Sigmoid colon (tissue), 7 donors: ENCODE measurements around the gene ANXA2. TPM values are rescaled to one million over a fixed set of nuclear protein-coding genes. Genes with fewer than 3 reads are reported as not detected.
A peak's percentile ranks its signal among the peaks of the same experiment; 100 is the strongest.

Source experiments
- DNase-seq: peaks from one replicate; pipeline ENCODE4 v3.0.0-alpha.2; 2019
- H3K27ac ChIP-seq, 4 donors: fragments of 200-600 bp; sonication (generic); one replicate each; pipeline ENCODE4 v1.5.1; 2016 to 2019; ENCODE audit warnings: mild to moderate bottlenecking in 1 of 4
- H3K27me3 ChIP-seq, 3 donors: fragments of 200-600 bp; sonication (generic); one replicate each; pipeline ENCODE4 v1.5.1; 2019; ENCODE audit warnings: mild to moderate bottlenecking in 1 of 3
- H3K36me3 ChIP-seq, 4 donors: fragments of 200-600 bp; sonication (generic); one replicate each; pipeline ENCODE4 v1.5.1; 2016 to 2019
- H3K4me1 ChIP-seq, 4 donors: fragments of 200-600 bp; sonication (generic); one replicate each; pipeline ENCODE4 v1.5.1; 2017 to 2019
- H3K4me3 ChIP-seq, 4 donors: fragments of 200-600 bp; sonication (generic); one replicate each; pipeline ENCODE4 v1.5.1; 2017 to 2019; ENCODE audit warnings: mild to moderate bottlenecking in 2 of 4, moderate library complexity in 1 of 4
- H3K9me3 ChIP-seq, 4 donors: fragments of 200-600 bp in 3 of 4; sonication (generic) in 3 of 4; one replicate each; pipeline versions ENCODE4 v1.5.1 to v1.6.1; 2013 to 2019
- CTCF ChIP-seq, 4 experiments: fragments of 450-650 bp in 3 of 4; fragments of 200-600 bp in 1 of 4; IDR thresholded peaks; one replicate each; pipeline ENCODE4 v1.5.1; 2016 to 2019; ENCODE audit warnings: antibody characterized with exemption in 4 of 4, mild to moderate bottlenecking in 3 of 4, moderate library complexity in 2 of 4
- EP300 ChIP-seq, 4 donors: sonication (generic); formaldehyde crosslinking; IDR thresholded peaks; one replicate each; pipeline ENCODE4 v1.6.1; 2017; ENCODE audit warnings: antibody characterized with exemption in 4 of 4
- POLR2A ChIP-seq, 2 donors: fragments of 450-650 bp; IDR thresholded peaks; one replicate each; pipeline ENCODE4 v1.6.1; 2016; ENCODE audit warnings: antibody characterized with exemption in 2 of 2, mild to moderate bottlenecking in 2 of 2, moderate library complexity in 2 of 2
- POLR2AphosphoS5 ChIP-seq, 4 donors: sonication (generic); formaldehyde crosslinking; IDR thresholded peaks; one replicate each; pipeline ENCODE4 v1.6.1; 2017; ENCODE audit warnings: antibody characterized with exemption in 4 of 4
- WGBS, 2 donors: extraction: QIAGEN DNeasy Blood & Tissue Kit; methylation state at CpG; one replicate each; pipeline ENCODE4 v1.1.7; 2013; 5-methylcytosine and 5-hydroxymethylcytosine counted together
- intact Hi-C: fragments of 100-400 bp; cut with DNase I; formaldehyde crosslinking; loops from one replicate; pipeline ENCODE4 v1.15.1; 2023
- polyA plus RNA-seq, 3 donors: library from polyadenylated mRNA; stranded (reverse); fragments of 200-250 nt; gene quantifications; one replicate each; pipeline ENCODE4 v1.2.3, GENCODE V29; 2013
- total RNA-seq, 4 donors: library from RNA; depleted of rRNA; stranded (reverse); fragments of >200 nt; gene quantifications; one replicate each; pipeline ENCODE4 v1.1.0, GENCODE V29; 2016
- donor health status: healthy with polysubstance abuse.
- donor health status: Bipolar disorder and iron deficiency.
- donor health status: healthy.

ANXA2 gene
- total and polyA plus RNA-seq, 7 donors, result 157 to 3,307 (median 366) TPM

DNA sequence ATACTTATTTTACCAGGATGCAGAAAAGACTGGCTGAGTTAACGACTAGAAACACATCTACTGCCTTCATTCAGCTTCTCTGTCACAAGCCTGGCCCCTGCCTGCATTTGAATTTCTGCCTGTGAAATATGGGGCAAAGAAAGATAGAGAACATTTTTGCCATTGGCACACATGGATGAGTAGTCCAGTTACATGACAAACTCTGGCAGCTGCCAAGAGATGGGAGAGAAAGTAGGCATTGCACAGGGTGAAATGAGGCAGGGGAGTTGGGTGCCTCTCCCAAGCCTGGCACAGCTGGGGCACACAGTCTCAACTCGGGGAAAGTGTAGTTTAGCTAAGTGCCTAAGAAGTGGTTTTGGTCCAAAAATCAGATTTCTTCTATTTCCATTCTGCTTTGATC, 24.0 kb downstream of the ANXA2 start:
- H3K4me3 ChIP-seq, result no peak overlapping the region
- intact Hi-C loops, result no loop called here
- 82 to 87% methylated on average over 2 of the region's 2 CpGs for WGBS, 2 donors
- peaks cover 0 to 8% (median 6%) of the 10 kb centered on the region in 4 donors for H3K36me3 ChIP-seq
- DNase-seq, result no peak
- H3K27me3 ChIP-seq, result no peaks in the 10 kb centered on the region
- no peaks in the 10 kb centered on the region for H3K9me3 ChIP-seq
- peaks cover 0 to 67% (median 58%) of the 10 kb centered on the region in 4 donors for H3K4me1 ChIP-seq
- TF ChIP-seq POLR2AphosphoS5 (IDR thresholded peaks at IDR 0.05), result no peak
- TF ChIP-seq POLR2A (IDR thresholded peaks at IDR 0.05), result no peak
- no peak for TF ChIP-seq EP300 (IDR thresholded peaks at IDR 0.05)
- TF ChIP-seq CTCF (IDR thresholded peaks at IDR 0.05), result no peak
- peak overlapping the region; percentile 58 to 84 (median 74) for H3K27ac ChIP-seq

DNA sequence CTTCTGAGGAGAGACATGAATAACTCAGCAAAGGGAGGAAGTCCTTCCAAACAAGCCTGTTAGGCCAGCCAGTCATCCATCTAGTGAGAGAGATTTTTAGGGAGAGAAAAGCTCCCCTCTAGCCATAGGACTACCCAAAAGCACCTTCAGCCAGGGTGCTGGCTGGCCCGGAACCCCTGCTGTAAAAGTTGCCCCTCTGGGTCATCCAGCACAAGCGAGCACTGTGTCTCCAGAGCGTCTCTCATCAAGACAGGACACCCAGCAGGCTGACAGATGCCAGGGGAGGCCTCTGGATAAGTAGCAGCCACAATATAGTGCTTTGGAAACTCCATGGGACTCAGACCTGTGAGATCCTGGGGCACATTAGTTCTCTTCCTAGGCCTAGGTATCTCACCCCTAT, 24.5 kb downstream of the ANXA2 start:
- intact Hi-C loops, result no loop called here

DNA sequence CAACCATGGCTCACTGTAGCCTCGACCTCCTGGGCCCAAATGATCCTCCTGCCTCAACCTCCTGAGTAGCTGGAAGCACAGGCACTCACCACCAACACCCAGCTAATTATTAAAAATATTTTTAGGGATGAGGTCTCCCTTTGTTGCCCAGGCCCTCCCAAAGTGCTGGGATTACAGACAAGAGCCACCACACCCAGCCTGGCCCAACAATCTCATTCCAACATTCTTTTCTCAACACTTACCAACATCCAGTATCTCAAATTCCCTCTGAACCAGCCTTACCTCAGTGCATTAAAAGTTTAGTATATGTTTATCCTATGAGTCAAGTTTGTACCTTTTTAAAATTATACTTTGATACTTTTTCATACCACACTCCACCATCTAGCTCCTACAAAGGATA, 25.0 kb downstream of the ANXA2 start:
- Histone ChIP-seq H3K27me3 (no peaks in the 10 kb centered on the region), H3K36me3 (peaks cover 0 to 8% (median 6%) of the 10 kb centered on the region in 4 donors), H3K4me3 (no peak overlapping the region), H3K9me3 (no peaks in the 10 kb centered on the region), H3K27ac (peak overlapping the region; percentile 58 to 84 (median 74)), H3K4me1 (peaks cover 0 to 67% (median 57%) of the 10 kb centered on the region in 4 donors)
- TF ChIP-seq POLR2A (IDR thresholded peaks at IDR 0.05), result no peak
- TF ChIP-seq CTCF (IDR thresholded peaks at IDR 0.05), result no peak
- TF ChIP-seq POLR2AphosphoS5 (IDR thresholded peaks at IDR 0.05), result no peak
- no peak for TF ChIP-seq EP300 (IDR thresholded peaks at IDR 0.05)
- no peak for DNase-seq
- 89 to 96% methylated on average over 1 of the region's 1 CpG for WGBS, 2 donors
- intact Hi-C loops, result no loop called here

More for the DNA sequence above, 24.5 kb downstream of the ANXA2 start:
- H3K36me3 ChIP-seq, result peaks cover 0 to 8% (median 6%) of the 10 kb centered on the region in 4 donors
- no peaks in the 10 kb centered on the region for H3K27me3 ChIP-seq
- no peak for DNase-seq
- H3K4me1 ChIP-seq, result peaks cover 0 to 67% (median 57%) of the 10 kb centered on the region in 4 donors
- WGBS, 2 donors, result 96 to 98% methylated on average over 3 of the region's 3 CpGs
- H3K4me3 ChIP-seq, result no peak overlapping the region
- peak overlapping the region; percentile 58 to 84 (median 74) for H3K27ac ChIP-seq
- TF ChIP-seq CTCF (IDR thresholded peaks at IDR 0.05), result no peak
- no peak for TF ChIP-seq POLR2AphosphoS5 (IDR thresholded peaks at IDR 0.05)
- no peak for TF ChIP-seq EP300 (IDR thresholded peaks at IDR 0.05)
- TF ChIP-seq POLR2A (IDR thresholded peaks at IDR 0.05), result no peak
- H3K9me3 ChIP-seq, result no peaks in the 10 kb centered on the region

DNA sequence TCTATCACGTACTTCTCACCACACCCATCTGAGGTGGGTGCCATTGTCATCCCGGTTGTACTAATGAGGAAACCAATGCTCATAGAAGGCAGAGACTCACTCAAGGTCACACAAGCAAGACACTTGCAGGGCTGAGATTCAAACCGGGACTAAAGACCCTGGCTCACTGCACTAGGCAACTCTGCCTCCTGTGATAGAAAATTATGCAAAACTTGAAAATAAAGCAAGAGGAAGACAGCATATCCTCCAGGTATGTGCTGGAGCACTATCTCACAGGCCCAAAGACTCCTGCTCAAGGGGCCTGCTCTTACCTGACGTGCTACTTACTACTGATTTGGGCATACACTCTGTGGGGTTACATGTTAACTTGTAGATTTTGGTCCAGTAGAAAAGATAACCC, 25.6 kb downstream of the ANXA2 start:
- WGBS, 2 donors, result 66 to 85% methylated on average over 4 of the region's 4 CpGs
- no peaks in the 10 kb centered on the region for H3K9me3 ChIP-seq
- intact Hi-C loops, result no loop called here
- peaks cover 0 to 8% (median 6%) of the 10 kb centered on the region in 4 donors for H3K36me3 ChIP-seq
- no peak for DNase-seq
- no peak for TF ChIP-seq POLR2AphosphoS5 (IDR thresholded peaks at IDR 0.05)
- peaks cover 0 to 66% (median 57%) of the 10 kb centered on the region in 4 donors for H3K4me1 ChIP-seq
- H3K27ac ChIP-seq, result peak overlapping the region; percentile 67 to 84 (median 73)
- no peak overlapping the region for H3K4me3 ChIP-seq
- H3K27me3 ChIP-seq, result no peaks in the 10 kb centered on the region

DNA sequence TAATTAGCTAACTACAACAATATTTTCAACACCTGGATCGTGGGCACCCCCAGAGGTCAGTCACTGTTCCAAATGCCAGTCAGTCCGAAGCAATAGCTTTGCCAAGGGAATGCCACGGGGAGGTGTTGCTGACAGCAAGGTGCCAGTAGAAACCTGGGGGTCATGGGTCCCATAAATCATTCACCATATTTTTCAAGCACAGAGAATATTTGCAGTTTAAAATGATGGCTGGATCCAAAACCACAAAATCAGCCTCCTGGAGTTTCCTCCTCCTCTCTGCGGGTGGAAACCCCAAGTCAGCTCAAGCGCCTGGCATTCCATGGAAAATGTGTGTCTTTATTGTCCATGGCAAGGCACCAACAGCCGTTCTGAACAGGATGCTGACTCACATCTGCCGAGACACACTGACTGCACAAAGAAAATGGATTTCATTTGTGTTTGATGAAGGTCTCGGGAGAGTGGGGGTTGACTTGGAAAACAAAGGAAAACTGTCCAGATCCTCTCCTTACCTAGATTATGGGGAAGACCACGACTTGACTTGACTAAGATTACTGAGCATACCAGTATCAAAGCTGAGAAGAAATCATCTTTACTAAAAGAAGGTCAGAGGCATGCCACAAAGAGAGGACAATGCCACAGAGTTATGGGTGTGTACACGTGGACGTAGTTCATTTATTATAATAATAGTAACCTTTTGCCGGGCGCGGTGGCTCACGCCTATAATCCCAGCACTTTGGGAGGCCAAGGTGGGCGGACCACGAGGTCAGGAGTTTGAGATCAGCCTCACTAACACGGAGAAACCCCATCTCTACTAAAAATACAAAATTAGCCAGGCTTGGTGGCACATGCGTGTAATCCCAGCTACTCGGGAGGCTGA, 26.4 kb downstream of the ANXA2 start:
- H3K27ac ChIP-seq, result peak overlapping the region; percentile 67 to 84 (median 73)
- H3K4me3 ChIP-seq, result no peak overlapping the region
- TF ChIP-seq POLR2A (IDR thresholded peaks at IDR 0.05), result no peak
- peak in 1 of 4 donors; percentile 56 for TF ChIP-seq EP300 (IDR thresholded peaks at IDR 0.05)
- peak; percentile 68 to 88 (median 78) for TF ChIP-seq POLR2AphosphoS5 (IDR thresholded peaks at IDR 0.05)
- peak; percentile 91 for DNase-seq
- WGBS, 2 donors, result 27 to 57% methylated on average over 20 of the region's 20 CpGs
- H3K36me3 ChIP-seq, result peaks cover 0 to 2% (median under 1%) of the 10 kb centered on the region in 4 donors
- intact Hi-C loops, result loop anchor here (2.0 kb wide), 1 partner anchor 19 kb away; no protein-coding TSS in a partner anchor
- H3K27me3 ChIP-seq, result no peaks in the 10 kb centered on the region
- H3K9me3 ChIP-seq, result no peaks in the 10 kb centered on the region
- peaks cover 0 to 60% (median 57%) of the 10 kb centered on the region in 4 donors for H3K4me1 ChIP-seq
